Measurements from ENCODE around the gene KRT86. TPM values are rescaled to one million over a fixed set of nuclear protein-coding genes. Genes with fewer than 3 reads are reported as not detected.

Gene KRT86
- polyA plus RNA-seq, 1 of the 3 experiments (the other 2 are of a cell fraction), result 0.56 TPM

DNA sequence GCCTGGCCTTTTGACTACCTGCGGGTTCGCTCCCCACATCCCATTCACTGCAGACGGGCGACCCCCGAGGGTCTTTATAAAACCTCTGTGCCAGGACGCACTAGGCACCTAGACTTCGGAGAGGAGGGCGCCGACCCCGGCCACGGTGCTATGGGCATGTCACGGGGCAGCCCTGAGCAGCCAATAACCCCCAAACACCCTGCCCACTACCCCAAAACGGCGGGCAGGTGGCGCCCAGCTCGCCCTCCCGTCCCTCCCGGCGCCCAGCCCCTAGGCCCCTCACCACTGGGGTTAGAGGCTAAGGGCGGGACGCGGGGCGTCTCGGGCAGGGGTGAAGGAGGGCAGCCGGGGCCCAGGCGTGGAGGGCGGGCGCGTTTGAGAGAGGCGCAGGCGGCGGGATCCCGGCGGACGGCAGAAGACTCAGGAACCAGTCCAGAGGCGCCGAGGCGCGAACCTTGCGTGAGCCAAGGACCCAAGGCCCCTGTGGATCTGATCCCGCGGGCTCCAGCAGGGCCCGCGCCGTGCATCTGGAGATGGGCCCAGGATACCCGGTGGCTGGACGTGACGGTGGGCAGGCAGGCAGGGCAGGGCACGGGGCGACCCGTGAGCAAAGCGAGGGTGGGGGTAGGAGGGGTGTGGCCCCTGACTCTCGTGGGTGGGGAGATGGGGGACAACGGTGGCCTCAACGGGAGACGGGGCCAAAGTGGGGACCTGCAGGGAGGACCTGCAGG, 81.8 kb downstream of the KRT86 start:
- WGBS (ENCODE audit: low lambda C conversion rate), result 64% methylated on average over 28 of the region's 56 CpGs
- TF ChIP-seq, protein P1, sequence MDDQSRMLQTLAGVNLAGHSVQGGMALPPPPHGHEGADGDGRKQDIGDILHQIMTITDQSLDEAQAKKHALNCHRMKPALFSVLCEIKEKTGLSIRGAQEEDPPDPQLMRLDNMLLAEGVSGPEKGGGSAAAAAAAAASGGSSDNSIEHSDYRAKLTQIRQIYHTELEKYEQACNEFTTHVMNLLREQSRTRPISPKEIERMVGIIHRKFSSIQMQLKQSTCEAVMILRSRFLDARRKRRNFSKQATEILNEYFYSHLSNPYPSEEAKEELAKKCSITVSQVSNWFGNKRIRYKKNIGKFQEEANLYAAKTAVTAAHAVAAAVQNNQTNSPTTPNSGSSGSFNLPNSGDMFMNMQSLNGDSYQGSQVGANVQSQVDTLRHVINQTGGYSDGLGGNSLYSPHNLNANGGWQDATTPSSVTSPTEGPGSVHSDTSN (IDR thresholded peaks at IDR 0.05), result no peak
- no peak for TF ChIP-seq TCF12 (IDR thresholded peaks at IDR 0.05)
- no peak for TF ChIP-seq FOXJ3 (CRISPR knock-in tag; IDR thresholded peaks at IDR 0.05)
- TF ChIP-seq NRF1 (IDR thresholded peaks at IDR 0.05; ENCODE audit: low read depth, low read length), result no peak
- TF ChIP-seq EZH2phosphoT487 (IDR thresholded peaks at IDR 0.05; ENCODE audit: borderline replicate concordance, low read depth), result no peak

GRCh38 chr12:52356762-52357580, 82.5 kb downstream of the KRT86 start:
- H3K27ac ChIP-seq (ENCODE audit: low read depth in 2 of 2, low read length in 1 of 2), result no peak overlapping the region
- ChIA-PET POLR2A (no interaction called here), CTCF (interaction anchor here (1.0 kb wide), 1 partner anchor 523 kb away, joined by 4 read pairs; no protein-coding TSS in a partner anchor)
- no peak overlapping the region for H3K9ac ChIP-seq
- no peaks in the 10 kb centered on the region for H3K9me2 ChIP-seq
- no peaks in the 10 kb centered on the region for H3K36me3 ChIP-seq (replicated peaks in 1 of 2; ENCODE audit: control insufficient read depth in 1 of 2, insufficient read depth in 2 of 2, low read length in 1 of 2)
- H3F3A ChIP-seq (replicated peaks; ENCODE audit: insufficient read depth), result no peaks in the 10 kb centered on the region
- no peak overlapping the region for H3K4me3 ChIP-seq (ENCODE audit: low read depth in 2 of 2, low read length in 1 of 2)
- H3K4me1 ChIP-seq (ENCODE audit: control insufficient read depth in 1 of 2, insufficient read depth in 2 of 2, low read depth in 1 of 2, low read length in 1 of 2), result no peaks in the 10 kb centered on the region; a peak in 1 of 4 replicates
- no peaks in the 10 kb centered on the region for H4K20me1 ChIP-seq (ENCODE audit: insufficient read depth)
- H3K27me3 ChIP-seq (ENCODE audit: insufficient read depth), result peaks cover 28% of the 10 kb centered on the region; the same call in 1 of the 2 replicates
- no peak overlapping the region for H3K4me2 ChIP-seq
- DNase-seq, result no peak
- H3K9me3 ChIP-seq, result no peaks in the 10 kb centered on the region
- no peaks in the 10 kb centered on the region for H3K79me2 ChIP-seq (ENCODE audit: insufficient read depth)
- 59% methylated on average over 20 of the region's 20 CpGs for WGBS (ENCODE audit: low lambda C conversion rate)
- no peak for TF ChIP-seq CHD2 (IDR thresholded peaks at IDR 0.05; ENCODE audit: low read length, partially characterized antibody)
- no peak overlapping the region for H2AFZ ChIP-seq (ENCODE audit: low read depth)

More for the DNA sequence above, 81.8 kb downstream of the KRT86 start:
- no peak overlapping the region for H3K4me3 ChIP-seq (ENCODE audit: low read depth in 2 of 2, low read length in 1 of 2)
- no peaks in the 10 kb centered on the region for H3F3A ChIP-seq (replicated peaks; ENCODE audit: insufficient read depth)
- DNase-seq, result no peak
- no peaks in the 10 kb centered on the region for H3K9me3 ChIP-seq
- H3K27ac ChIP-seq (ENCODE audit: low read depth in 2 of 2, low read length in 1 of 2), result no peak overlapping the region
- H3K36me3 ChIP-seq (replicated peaks in 1 of 2; ENCODE audit: control insufficient read depth in 1 of 2, insufficient read depth in 2 of 2, low read length in 1 of 2), result no peaks in the 10 kb centered on the region
- ChIA-PET CTCF (interaction anchor here (1.1 kb wide), 1 partner anchor 29 kb away, joined by 3 read pairs; no protein-coding TSS in a partner anchor), POLR2A (no interaction called here)
- H3K4me1 ChIP-seq (ENCODE audit: control insufficient read depth in 1 of 2, insufficient read depth in 2 of 2, low read depth in 1 of 2, low read length in 1 of 2), result no peaks in the 10 kb centered on the region; a peak in 1 of 4 replicates
- no peaks in the 10 kb centered on the region for H4K20me1 ChIP-seq (ENCODE audit: insufficient read depth)
- peaks cover 32% of the 10 kb centered on the region; the same call in 1 of the 2 replicates for H3K27me3 ChIP-seq (ENCODE audit: insufficient read depth)
- H3K4me2 ChIP-seq, result no peak overlapping the region
- no peaks in the 10 kb centered on the region for H3K9me2 ChIP-seq
- no peaks in the 10 kb centered on the region for H3K79me2 ChIP-seq (ENCODE audit: insufficient read depth)
- no peak overlapping the region for H2AFZ ChIP-seq (ENCODE audit: low read depth)
- no peak overlapping the region for H3K9ac ChIP-seq

Other genes starting within 250 kb of the KRT86 start
- gene NR4A1, start 223.2 kb upstream of the KRT86 start, polyA plus RNA-seq (2012; rRNA removed), result 75.2 and 120 TPM in 2 replicates
- gene ATG101, start 204.7 kb upstream of the KRT86 start, polyA plus RNA-seq (2012; rRNA removed), result 160 and 170 TPM in 2 replicates
- not detected in 2 replicates for gene SMIM41, start 194.9 kb upstream of the KRT86 start, polyA plus RNA-seq (2012; rRNA removed)
- gene KRT80, start 82.6 kb upstream of the KRT86 start, polyA plus RNA-seq (2012; rRNA removed), result 14.9 and 17.4 TPM in 2 replicates
- gene KRT7, start 41.4 kb upstream of the KRT86 start, polyA plus RNA-seq (2012; rRNA removed), result 3.2 and 5.4 TPM in 2 replicates
- gene KRT81, start 16.9 kb downstream of the KRT86 start, polyA plus RNA-seq (2012; rRNA removed), result 0.80 and 1.9 TPM in 2 replicates
- gene KRT83, start 46.8 kb downstream of the KRT86 start, polyA plus RNA-seq (2012; rRNA removed), result 0.03 TPM in 1 of 2 replicates, not detected in the other
- gene KRT85, start 92.8 kb downstream of the KRT86 start, polyA plus RNA-seq (2012; rRNA removed), result not detected in 2 replicates
- not detected in 2 replicates for gene KRT84, start 111.0 kb downstream of the KRT86 start, polyA plus RNA-seq (2012; rRNA removed)
- gene KRT82, start 131.7 kb downstream of the KRT86 start, polyA plus RNA-seq (2012; rRNA removed), result not detected in 2 replicates
- gene KRT75, start 159.7 kb downstream of the KRT86 start, polyA plus RNA-seq (2012; rRNA removed), result not detected in 2 replicates
- not detected in 2 replicates for gene KRT6B, start 177.5 kb downstream of the KRT86 start, polyA plus RNA-seq (2012; rRNA removed)
- gene KRT6C, start 199.2 kb downstream of the KRT86 start, polyA plus RNA-seq (2012; rRNA removed), result not detected in 2 replicates
- not detected in 2 replicates for gene KRT6A, start 218.6 kb downstream of the KRT86 start, polyA plus RNA-seq (2012; rRNA removed)
- gene KRT5, start 245.7 kb downstream of the KRT86 start, polyA plus RNA-seq (2012; rRNA removed), result not detected in 2 replicates